Astrocyte (in vitro differentiated cells and primary cell): ENCODE measurements around the gene ZSWIM9. TPM values are rescaled to one million over a fixed set of nuclear protein-coding genes. Genes with fewer than 3 reads are reported as not detected.

Experiments
- DNase-seq: peaks from one replicate; pipeline ENCODE4 v3.0.0-alpha.2; 2010; ENCODE audit warnings: low read depth
- FAIRE-seq: peaks from 2 replicates; lab custom pipeline; 2011; peaks lifted over from hg19 to GRCh38; lab: Jason Lieb, UNC
- H2AFZ ChIP-seq: 2 replicates; pipeline ENCODE4 v1.6.0; 2012; ENCODE audit warnings: low read depth, low read length, inconsistent platforms
- H3K27ac ChIP-seq: 2 replicates; pipeline ENCODE4 v1.5.1; 2011; ENCODE audit warnings: low read depth, low read length, inconsistent platforms
- H3K27me3 ChIP-seq: 2 replicates; pipeline ENCODE4 v1.6.0; 2011; ENCODE audit warnings: low read length, inconsistent platforms; ENCODE audit not compliant: insufficient read depth
- H3K36me3 ChIP-seq: 2 replicates; pipeline ENCODE4 v1.5.1; 2011; ENCODE audit warnings: low read length, inconsistent platforms; ENCODE audit not compliant: insufficient read depth
- H3K4me1 ChIP-seq: 2 replicates; pipeline ENCODE4 v1.5.1; 2011; ENCODE audit warnings: low read length, inconsistent platforms; ENCODE audit not compliant: insufficient read depth
- H3K4me2 ChIP-seq: 2 replicates; pipeline ENCODE4 v1.6.0; 2012; ENCODE audit warnings: low read length, inconsistent platforms
- H3K4me3 ChIP-seq: 2 replicates; pipeline ENCODE4 v1.5.1; 2011; ENCODE audit warnings: low read depth, mild to moderate bottlenecking, low read length, inconsistent platforms; ENCODE audit not compliant: insufficient read depth
- H3K79me2 ChIP-seq: 2 replicates; pipeline ENCODE4 v1.6.0; 2012; ENCODE audit warnings: mild to moderate bottlenecking, low read length, inconsistent platforms; ENCODE audit not compliant: insufficient read depth
- H3K9ac ChIP-seq: 2 replicates; pipeline ENCODE4 v1.6.0; 2012; ENCODE audit warnings: mild to moderate bottlenecking, low read length, inconsistent platforms
- H3K9me3 ChIP-seq: 2 replicates; pipeline ENCODE4 v1.5.1; 2012; ENCODE audit warnings: low read depth, mild to moderate bottlenecking, low read length, inconsistent platforms; ENCODE audit not compliant: insufficient read depth
- H4K20me1 ChIP-seq: 2 replicates; pipeline ENCODE4 v1.6.0; 2012; ENCODE audit warnings: low read length, inconsistent platforms; ENCODE audit not compliant: insufficient read depth
- H3K27ac Mint-ChIP-seq: one replicate; pipeline ENCODE4 v1.8.0; 2021; ENCODE audit warnings: mild to moderate bottlenecking, mixed read lengths; ENCODE audit not compliant: unreplicated experiment
- H3K27me3 Mint-ChIP-seq: one replicate; pipeline ENCODE4 v1.8.0; 2021; ENCODE audit warnings: low read depth, mixed read lengths; ENCODE audit not compliant: unreplicated experiment
- H3K36me3 Mint-ChIP-seq: one replicate; pipeline ENCODE4 v1.8.0; 2021; ENCODE audit warnings: low read depth, mixed read lengths; ENCODE audit not compliant: unreplicated experiment
- H3K4me1 Mint-ChIP-seq: one replicate; pipeline ENCODE4 v1.8.0; 2021; ENCODE audit warnings: low read depth, mixed read lengths; ENCODE audit not compliant: unreplicated experiment
- H3K4me3 Mint-ChIP-seq: one replicate; pipeline ENCODE4 v1.8.0; 2021; ENCODE audit warnings: mild to moderate bottlenecking, moderate library complexity, mixed read lengths; ENCODE audit not compliant: unreplicated experiment
- H3K9me3 Mint-ChIP-seq: one replicate; pipeline ENCODE4 v1.8.0; 2021; ENCODE audit warnings: mild to moderate bottlenecking, mixed read lengths; ENCODE audit not compliant: unreplicated experiment
- EZH2 ChIP-seq: IDR thresholded peaks from 2 replicates; pipeline ENCODE4 v1.6.1; 2012; ENCODE audit warnings: mild to moderate bottlenecking, low read length, inconsistent platforms; ENCODE audit not compliant: insufficient read depth
- total RNA-seq: library from RNA; stranded (reverse); gene quantifications from 2 replicates; pipeline ENCODE4 v1.2.1, GENCODE V29; 2021
- TF ChIP-seq, protein P1 (sequence below): IDR thresholded peaks from 2 replicates; pipeline ENCODE4 v1.5.1; 2011; ENCODE audit warnings: low read depth, mild to moderate bottlenecking, inconsistent platforms, low read length, moderate library complexity; ENCODE audit not compliant: insufficient read depth

ZSWIM9 gene
- total RNA-seq, 1 donor from 2014 or later = 4.7 TPM

DNA sequence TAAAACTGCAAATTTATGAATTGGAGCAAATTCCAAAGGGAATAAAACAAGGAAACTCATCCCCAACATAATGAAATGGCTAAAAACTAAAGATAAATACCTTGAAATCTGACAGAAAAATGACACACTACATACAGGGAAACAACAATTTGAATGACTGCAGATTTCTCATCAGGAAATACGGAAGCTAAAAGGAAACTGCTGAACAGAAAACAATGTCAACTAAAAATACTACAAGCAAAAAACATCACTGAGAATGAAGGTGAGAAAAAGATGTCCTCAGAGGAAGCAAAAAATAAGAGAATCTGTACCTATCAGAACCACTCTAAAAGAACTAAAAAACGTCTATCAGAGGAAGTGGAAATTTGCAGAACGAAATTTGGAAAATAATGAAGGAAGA is 39.5 kb downstream of the ZSWIM9 start:
- Mint-ChIP-seq H3K27ac (no peak overlapping the region), H3K4me3 (no peak overlapping the region), H3K36me3 (peaks cover 5% of the 10 kb centered on the region), H3K4me1 (no peaks in the 10 kb centered on the region), H3K27me3 (no peaks in the 10 kb centered on the region), H3K9me3 (peaks cover 2% of the 10 kb centered on the region)
- FAIRE-seq (no peak), DNase-seq (no peak)
- Histone ChIP-seq H3K9me3 (no peaks in the 10 kb centered on the region), H4K20me1 (no peaks in the 10 kb centered on the region), H3K27ac (no peak overlapping the region), H2AFZ (no peak overlapping the region), H3K27me3 (no peaks in the 10 kb centered on the region), H3K4me2 (no peak overlapping the region), H3K9ac (no peak overlapping the region), H3K79me2 (peaks cover under 1% of the 10 kb centered on the region), H3K4me1 (no peaks in the 10 kb centered on the region), H3K36me3 (no peaks in the 10 kb centered on the region), H3K4me3 (no peak overlapping the region)
- no peak for TF ChIP-seq EZH2
- TF ChIP-seq, protein P1, sequence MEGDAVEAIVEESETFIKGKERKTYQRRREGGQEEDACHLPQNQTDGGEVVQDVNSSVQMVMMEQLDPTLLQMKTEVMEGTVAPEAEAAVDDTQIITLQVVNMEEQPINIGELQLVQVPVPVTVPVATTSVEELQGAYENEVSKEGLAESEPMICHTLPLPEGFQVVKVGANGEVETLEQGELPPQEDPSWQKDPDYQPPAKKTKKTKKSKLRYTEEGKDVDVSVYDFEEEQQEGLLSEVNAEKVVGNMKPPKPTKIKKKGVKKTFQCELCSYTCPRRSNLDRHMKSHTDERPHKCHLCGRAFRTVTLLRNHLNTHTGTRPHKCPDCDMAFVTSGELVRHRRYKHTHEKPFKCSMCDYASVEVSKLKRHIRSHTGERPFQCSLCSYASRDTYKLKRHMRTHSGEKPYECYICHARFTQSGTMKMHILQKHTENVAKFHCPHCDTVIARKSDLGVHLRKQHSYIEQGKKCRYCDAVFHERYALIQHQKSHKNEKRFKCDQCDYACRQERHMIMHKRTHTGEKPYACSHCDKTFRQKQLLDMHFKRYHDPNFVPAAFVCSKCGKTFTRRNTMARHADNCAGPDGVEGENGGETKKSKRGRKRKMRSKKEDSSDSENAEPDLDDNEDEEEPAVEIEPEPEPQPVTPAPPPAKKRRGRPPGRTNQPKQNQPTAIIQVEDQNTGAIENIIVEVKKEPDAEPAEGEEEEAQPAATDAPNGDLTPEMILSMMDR = no peak

DNA sequence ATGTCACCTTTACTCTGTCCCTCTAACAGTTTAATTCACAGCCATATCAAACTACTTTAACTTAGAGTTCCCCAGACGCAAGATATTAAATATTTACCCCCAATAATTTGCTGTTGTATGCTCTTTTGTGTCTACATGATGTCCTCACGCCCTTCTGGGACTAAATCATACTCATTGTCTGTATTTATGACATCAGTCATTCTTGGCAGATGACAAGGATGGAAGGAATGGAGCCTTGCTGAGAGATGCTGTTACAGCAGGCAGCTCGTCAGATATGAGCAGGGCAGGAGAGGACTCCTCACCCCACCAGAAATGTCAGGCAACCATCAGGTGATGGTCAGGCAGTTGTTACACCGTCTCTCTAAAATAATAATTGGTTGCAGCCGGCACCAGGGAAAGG is 43.5 kb downstream of the ZSWIM9 start:
- Mint-ChIP-seq H3K9me3 (peaks cover 3% of the 10 kb centered on the region), H3K27ac (peak overlapping the region; percentile 6), H3K27me3 (peaks cover 3% of the 10 kb centered on the region), H3K4me1 (peaks cover 5% of the 10 kb centered on the region), H3K36me3 (peaks cover 15% of the 10 kb centered on the region), H3K4me3 (no peak overlapping the region)
- no peaks in the 10 kb centered on the region for H3K27me3 ChIP-seq
- no peak for FAIRE-seq
- H3K9ac ChIP-seq = no peak overlapping the region
- H3K9me3 ChIP-seq = no peaks in the 10 kb centered on the region
- no peaks in the 10 kb centered on the region for H3K36me3 ChIP-seq
- no peak overlapping the region for H3K27ac ChIP-seq
- no peaks in the 10 kb centered on the region for H3K79me2 ChIP-seq
- no peaks in the 10 kb centered on the region for H4K20me1 ChIP-seq
- H3K4me1 ChIP-seq = peaks cover 2% of the 10 kb centered on the region
- DNase-seq = no peak
- no peak overlapping the region for H2AFZ ChIP-seq
- no peak overlapping the region for H3K4me3 ChIP-seq
- TF ChIP-seq, protein P1 = no peak
- TF ChIP-seq EZH2 = no peak
- no peak overlapping the region for H3K4me2 ChIP-seq

DNA sequence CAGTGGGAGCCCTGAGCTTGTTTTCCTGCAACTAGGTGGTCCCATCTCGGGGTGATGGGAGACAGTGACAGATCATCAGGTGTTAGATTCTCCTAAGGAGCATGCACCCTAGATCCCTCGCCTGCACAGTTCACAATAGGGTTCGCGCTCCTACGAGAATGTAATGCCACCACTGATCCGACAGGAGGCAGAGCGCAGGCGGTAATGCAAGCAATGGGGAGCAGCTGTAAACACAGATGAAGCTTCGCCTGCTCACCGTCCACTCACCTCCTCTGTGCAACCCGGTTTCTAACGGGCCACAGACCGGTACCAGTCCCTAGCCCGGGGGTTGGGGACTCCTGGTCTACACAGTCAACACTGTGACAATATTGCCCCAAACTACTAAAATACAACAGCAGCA is 46.5 kb downstream of the ZSWIM9 start:
- Histone ChIP-seq H3K4me3 (no peak overlapping the region), H3K27me3 (no peaks in the 10 kb centered on the region), H3K27ac (no peak overlapping the region), H2AFZ (no peak overlapping the region), H3K79me2 (no peaks in the 10 kb centered on the region), H4K20me1 (no peaks in the 10 kb centered on the region), H3K4me2 (no peak overlapping the region), H3K9me3 (no peaks in the 10 kb centered on the region), H3K9ac (no peak overlapping the region), H3K36me3 (peaks cover 2% of the 10 kb centered on the region), H3K4me1 (peaks cover 6% of the 10 kb centered on the region)
- peaks cover 3% of the 10 kb centered on the region for H3K27me3 Mint-ChIP-seq
- FAIRE-seq = no peak
- peaks cover 3% of the 10 kb centered on the region for H3K9me3 Mint-ChIP-seq
- no peak for DNase-seq
- TF ChIP-seq EZH2 = no peak
- TF ChIP-seq, protein P1 = no peak
- peaks cover 13% of the 10 kb centered on the region for H3K36me3 Mint-ChIP-seq
- no peak overlapping the region for H3K4me3 Mint-ChIP-seq
- peaks cover 7% of the 10 kb centered on the region for H3K4me1 Mint-ChIP-seq
- no peak overlapping the region for H3K27ac Mint-ChIP-seq
